HUES64 (cell line): ENCODE data around the gene TMEM202.
"Not testable (repeated sequence)": the region's sequence is repeated elsewhere in the genome, so short reads cannot be mapped to it uniquely, and the experiment has no call there.

ENCODE experiments used
- H3K27ac ChIP-seq: 2 replicates; pipeline ENCODE4 v1.7.0; 2013; ENCODE audit warnings: low read depth, low read length, inconsistent platforms
- H3K27me3 ChIP-seq: 2 replicates; pipeline ENCODE4 v1.6.1; 2013; ENCODE audit warnings: mild to moderate bottlenecking, low read length; ENCODE audit not compliant: insufficient read depth
- H3K36me3 ChIP-seq: 2 replicates; pipeline ENCODE4 v1.6.1; 2013; ENCODE audit warnings: mild to moderate bottlenecking, low read length; ENCODE audit not compliant: insufficient read depth
- H3K4me1 ChIP-seq: 2 replicates; pipeline ENCODE4 v1.6.1; 2013; ENCODE audit warnings: mild to moderate bottlenecking, low read length, moderate library complexity; ENCODE audit not compliant: insufficient read depth
- H3K4me3 ChIP-seq: 2 replicates; pipeline ENCODE4 v1.5.1; 2013; ENCODE audit warnings: mild to moderate bottlenecking, low read length, moderate library complexity
- H3K9ac ChIP-seq: 2 replicates; pipeline ENCODE4 v1.6.1; 2013; ENCODE audit warnings: mild to moderate bottlenecking, low read depth, low read length
- H3K9me3 ChIP-seq: 2 replicates; pipeline ENCODE4 v1.6.1; 2013; ENCODE audit warnings: low read depth, low read length; ENCODE audit not compliant: insufficient read depth
- WGBS: fragments of 150-250, 120-280 bp; methylation state at CpG from one replicate; pipeline ENCODE4 v1.1.7; 2013; ENCODE audit warnings: missing lambda C conversion rate; 5-methylcytosine and 5-hydroxymethylcytosine counted together

Gene TMEM202

DNA sequence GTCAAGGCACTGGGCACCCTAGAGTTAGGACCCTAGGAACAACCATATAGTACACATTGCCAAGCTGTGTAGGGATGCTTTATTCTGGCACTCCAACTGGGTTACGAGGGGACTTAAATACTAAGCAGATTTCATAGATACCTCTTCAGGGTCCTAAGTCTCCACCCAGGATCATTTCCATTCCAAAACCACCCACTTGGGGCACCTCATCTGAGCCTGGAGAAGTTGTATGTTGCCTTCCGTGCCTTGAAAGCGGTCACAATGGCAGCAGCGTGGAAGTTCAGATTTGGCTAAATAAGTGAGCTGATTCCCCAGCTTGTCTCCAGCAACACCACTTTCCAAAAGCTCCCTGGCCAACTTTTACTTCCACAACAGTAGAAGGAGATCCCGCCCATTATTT is 4.6 kb downstream of the TMEM202 start:
- H3K27me3 ChIP-seq = peaks cover 50% of the 10 kb centered on the region
- WGBS = 78% methylated on average over 5 of the region's 5 CpGs
- H3K9ac ChIP-seq = no peak overlapping the region
- H3K36me3 ChIP-seq = no peaks in the 10 kb centered on the region
- H3K4me1 ChIP-seq = no peaks in the 10 kb centered on the region
- no peaks in the 10 kb centered on the region for H3K9me3 ChIP-seq
- no peak overlapping the region for H3K4me3 ChIP-seq
- no peak overlapping the region for H3K27ac ChIP-seq

DNA sequence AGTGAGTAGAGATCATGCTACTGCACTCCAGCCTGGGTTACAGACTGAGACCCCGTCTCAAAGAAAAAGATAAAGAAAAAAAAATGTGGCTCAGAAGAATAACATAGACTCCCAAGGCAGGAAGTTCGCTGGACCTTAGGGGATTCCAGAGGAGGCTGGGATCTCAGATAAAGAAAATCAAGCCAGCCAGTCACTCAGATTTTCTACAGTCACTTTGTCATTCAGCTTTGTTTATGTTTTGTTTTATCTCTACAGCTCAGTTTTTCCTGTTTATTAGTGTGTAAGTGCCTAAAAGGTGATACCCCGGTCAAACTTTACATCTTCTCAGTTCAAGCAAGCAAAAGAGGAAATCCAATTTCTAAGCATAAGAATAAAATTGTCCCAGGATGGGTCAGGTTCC is 6.3 kb downstream of the TMEM202 start:
- Histone ChIP-seq H3K4me1 (no peaks in the 10 kb centered on the region), H3K9ac (no peak overlapping the region), H3K27me3 (peaks cover 66% of the 10 kb centered on the region), H3K9me3 (no peaks in the 10 kb centered on the region), H3K27ac (no peak overlapping the region), H3K4me3 (no peak overlapping the region), H3K36me3 (no peaks in the 10 kb centered on the region)
- 75% methylated on average over 3 of the region's 3 CpGs for WGBS

DNA sequence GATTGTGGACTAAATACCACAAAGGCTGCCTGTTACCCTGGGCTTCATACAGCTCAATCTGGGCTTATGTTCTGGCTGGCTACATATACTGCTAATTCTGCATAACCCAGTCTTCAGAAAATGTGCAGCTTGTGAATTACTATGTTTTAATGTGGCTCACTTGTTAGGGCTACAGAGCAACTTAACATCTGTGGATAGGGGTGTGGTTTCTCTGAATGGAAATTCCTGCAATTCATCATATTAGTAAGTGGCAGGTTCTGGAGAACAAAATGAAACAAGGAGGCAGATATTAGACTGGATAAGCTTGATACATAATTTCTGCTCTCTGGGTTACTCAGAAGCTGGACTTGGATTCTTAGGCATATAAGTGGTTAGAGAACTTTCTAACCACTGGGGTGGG is 6.7 kb downstream of the TMEM202 start:
- H3K4me3 ChIP-seq = no peak overlapping the region
- no peaks in the 10 kb centered on the region for H3K9me3 ChIP-seq
- no peak overlapping the region for H3K9ac ChIP-seq
- H3K27me3 ChIP-seq = peaks cover 68% of the 10 kb centered on the region
- no peak overlapping the region for H3K27ac ChIP-seq
- H3K4me1 ChIP-seq = no peaks in the 10 kb centered on the region
- H3K36me3 ChIP-seq = no peaks in the 10 kb centered on the region

DNA sequence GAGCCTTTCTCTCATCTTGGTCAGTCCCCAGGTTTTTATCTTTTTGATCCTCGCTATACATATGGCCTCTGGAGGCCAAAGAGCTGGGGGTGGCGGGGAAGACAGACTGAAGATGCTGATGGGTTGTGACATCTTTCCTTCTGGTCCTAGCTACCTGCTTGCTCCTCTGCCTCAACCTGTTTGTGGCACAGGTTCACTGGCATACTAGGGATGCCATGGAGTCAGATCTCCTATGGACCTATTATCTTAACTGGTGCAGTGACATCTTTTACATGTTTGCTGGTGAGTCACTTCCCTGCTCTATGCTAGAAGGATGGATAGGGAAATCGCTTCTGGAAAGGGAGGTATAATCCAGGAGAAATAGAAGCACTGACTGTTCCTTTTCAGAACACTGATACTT is 8.8 kb downstream of the TMEM202 start:
- Histone ChIP-seq H3K9me3 (no peaks in the 10 kb centered on the region), H3K36me3 (no peaks in the 10 kb centered on the region), H3K4me3 (no peak overlapping the region), H3K27me3 (peaks cover 64% of the 10 kb centered on the region), H3K9ac (no peak overlapping the region), H3K27ac (no peak overlapping the region), H3K4me1 (no peaks in the 10 kb centered on the region)
- 76% methylated on average over 3 of the region's 3 CpGs for WGBS

DNA sequence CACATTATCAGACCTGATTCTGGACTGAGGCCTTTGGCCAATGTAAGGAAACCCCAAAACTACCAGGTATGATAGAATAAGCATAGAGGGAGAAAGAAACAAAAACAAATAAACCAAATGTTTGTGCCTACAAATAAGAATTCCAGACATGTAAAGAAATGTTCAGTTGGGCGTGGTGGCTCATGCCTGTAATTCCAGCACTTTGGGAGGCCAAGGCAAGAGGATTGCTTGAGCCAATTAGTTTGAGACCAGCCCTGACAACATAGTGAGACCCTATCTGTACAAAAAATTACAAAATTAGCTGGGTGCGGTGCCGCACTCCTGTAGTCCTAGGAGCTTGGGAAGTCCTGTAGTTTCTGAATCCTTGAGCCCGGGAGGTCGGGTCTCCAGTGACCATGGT is 13.0 kb downstream of the TMEM202 start:
- Histone ChIP-seq H3K36me3 (no peaks in the 10 kb centered on the region), H3K27me3 (peaks cover 34% of the 10 kb centered on the region)

DNA sequence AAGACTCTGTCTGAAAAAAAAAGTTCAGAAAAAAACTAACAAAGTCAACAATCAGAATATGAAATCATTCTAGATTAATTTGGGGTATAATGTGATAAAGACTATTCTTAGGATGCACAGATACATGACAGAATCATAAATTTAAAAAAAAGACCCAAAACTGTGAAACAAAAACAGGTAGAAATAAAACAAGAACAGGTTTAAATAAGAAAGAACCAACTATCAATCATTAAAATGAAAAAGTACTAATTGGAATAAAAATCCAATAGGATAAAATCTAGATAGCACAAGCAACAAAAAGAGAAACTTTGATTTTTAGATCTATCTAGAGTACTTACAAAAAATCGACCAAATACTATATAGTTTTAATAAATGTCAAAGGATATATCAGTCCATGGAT is 13.4 kb downstream of the TMEM202 start:
- peaks cover 30% of the 10 kb centered on the region for H3K27me3 ChIP-seq
- no CpG with 5 or more reads among the region's 1 CpG for WGBS

More for the DNA sequence above, 13.0 kb downstream of the TMEM202 start:
- H3K4me3 ChIP-seq = no peak overlapping the region
- no peaks in the 10 kb centered on the region for H3K4me1 ChIP-seq
- H3K9me3 ChIP-seq = no peaks in the 10 kb centered on the region
- H3K27ac ChIP-seq = no peak overlapping the region
- 89% methylated on average over 5 of the region's 5 CpGs for WGBS
- no peak overlapping the region for H3K9ac ChIP-seq

DNA sequence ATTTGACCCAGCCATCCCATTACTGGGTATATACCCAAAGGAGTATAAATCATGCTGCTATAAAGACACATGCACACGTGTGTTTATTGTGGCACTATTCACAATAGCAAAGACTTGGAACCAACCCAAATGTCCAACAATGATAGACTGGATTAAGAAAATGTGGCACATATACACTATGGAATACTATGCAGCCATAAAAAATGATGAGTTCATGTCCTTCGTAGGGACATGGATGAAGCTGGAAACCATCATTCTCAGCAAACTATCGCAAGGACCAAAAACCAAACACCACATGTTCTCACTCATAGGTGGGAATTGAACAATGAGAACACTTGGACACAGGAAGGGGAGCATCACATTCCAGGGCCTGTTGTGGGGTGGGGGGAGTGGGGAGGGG is 15.2 kb downstream of the TMEM202 start:
- not testable (repeated sequence) for H3K4me3 ChIP-seq, H3K4me1 ChIP-seq
- 100% methylated on average over 1 of the region's 3 CpGs for WGBS

More for the DNA sequence above, 13.4 kb downstream of the TMEM202 start:
- Histone ChIP-seq H3K4me3 (no peak overlapping the region), H3K4me1 (no peaks in the 10 kb centered on the region), H3K9me3 (no peaks in the 10 kb centered on the region), H3K27ac (no peak overlapping the region), H3K36me3 (no peaks in the 10 kb centered on the region), H3K9ac (no peak overlapping the region)

DNA sequence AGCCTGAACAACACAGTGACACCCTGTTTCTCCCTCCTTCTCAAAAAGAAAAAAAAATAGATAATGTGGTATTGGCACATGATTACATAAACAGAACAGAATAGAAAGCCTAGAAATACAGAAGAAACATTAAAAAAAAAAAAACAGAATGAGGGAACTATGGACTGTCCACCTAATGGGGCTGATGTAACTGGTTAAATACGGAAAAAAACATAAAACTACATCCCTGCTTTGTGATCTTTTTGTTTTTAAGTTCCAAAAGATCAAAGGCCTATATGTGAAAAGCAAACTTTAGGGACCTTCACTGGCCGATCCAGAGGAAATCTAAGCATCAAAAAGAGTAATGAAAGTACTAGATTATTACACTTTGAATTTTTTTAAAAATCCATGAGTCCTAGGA is 17.2 kb downstream of the TMEM202 start:
- no peaks in the 10 kb centered on the region for H3K27me3 ChIP-seq
- H3K4me3 ChIP-seq = no peak overlapping the region
- no peaks in the 10 kb centered on the region for H3K4me1 ChIP-seq
- WGBS = 76% methylated on average over 2 of the region's 2 CpGs
- no peaks in the 10 kb centered on the region for H3K36me3 ChIP-seq
- no peak overlapping the region for H3K9ac ChIP-seq
- no peaks in the 10 kb centered on the region for H3K9me3 ChIP-seq
- H3K27ac ChIP-seq = no peak overlapping the region

More for the DNA sequence above, 15.2 kb downstream of the TMEM202 start:
- H3K27ac ChIP-seq, H3K36me3 ChIP-seq, H3K9ac ChIP-seq, H3K9me3 ChIP-seq: not testable (repeated sequence)
- H3K27me3 ChIP-seq = peaks cover 12% of the 10 kb centered on the region

DNA sequence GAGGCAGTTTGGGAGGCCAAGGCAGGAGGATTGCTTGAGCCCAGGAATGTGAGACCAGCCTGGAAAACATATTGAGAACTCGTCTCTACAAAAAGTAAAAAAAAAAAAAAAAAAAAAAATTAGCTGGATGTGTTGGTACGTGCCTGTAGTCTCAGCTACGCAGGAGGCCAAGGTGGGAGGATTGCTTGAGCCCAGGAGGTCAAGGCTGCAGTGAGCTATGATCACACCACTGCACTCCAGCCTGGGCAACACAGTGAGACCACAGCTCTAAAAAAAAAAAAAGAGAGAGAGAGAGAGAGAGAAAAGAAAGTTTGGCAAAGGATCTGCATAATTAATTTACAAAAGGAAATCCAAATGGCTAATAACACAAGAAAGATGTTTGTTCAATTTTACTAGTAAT is 21.7 kb downstream of the TMEM202 start:
- WGBS = 94% methylated on average over 3 of the region's 3 CpGs

DNA sequence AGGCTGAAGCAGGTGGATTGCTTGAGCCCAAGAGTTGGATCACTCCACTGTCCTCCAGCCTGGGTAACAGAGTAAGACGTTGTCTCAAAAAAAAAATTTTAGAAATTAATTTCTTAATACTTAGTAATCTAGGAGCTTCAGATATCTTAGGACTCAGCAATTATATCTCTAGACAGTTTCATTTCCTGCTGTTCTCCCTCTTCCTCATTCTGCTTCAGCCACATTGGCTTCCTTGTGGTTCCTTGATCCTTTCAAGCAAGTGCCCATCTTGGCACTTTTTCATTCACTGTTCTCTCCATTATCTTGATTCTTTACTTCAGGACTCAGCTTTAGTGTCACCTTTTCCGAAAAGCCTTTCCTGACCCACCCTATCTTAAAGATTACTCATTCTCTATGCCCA is 22.5 kb downstream of the TMEM202 start:
- WGBS = 86% methylated on average over 1 of the region's 2 CpGs
- H3K4me3 ChIP-seq = no peak overlapping the region
- no peak overlapping the region for H3K27ac ChIP-seq
- H3K9ac ChIP-seq = no peak overlapping the region
- no peaks in the 10 kb centered on the region for H3K36me3 ChIP-seq
- H3K4me1 ChIP-seq = no peaks in the 10 kb centered on the region
- peaks cover 6% of the 10 kb centered on the region; the same call in 1 of the 2 replicates for H3K9me3 ChIP-seq
- H3K27me3 ChIP-seq = peaks cover 6% of the 10 kb centered on the region; the same call in 1 of the 2 replicates

More for the DNA sequence above, 21.7 kb downstream of the TMEM202 start:
- H3K9me3 ChIP-seq, H3K4me1 ChIP-seq, H3K4me3 ChIP-seq, H3K9ac ChIP-seq, H3K27me3 ChIP-seq, H3K27ac ChIP-seq, H3K36me3 ChIP-seq: not testable (repeated sequence)

DNA sequence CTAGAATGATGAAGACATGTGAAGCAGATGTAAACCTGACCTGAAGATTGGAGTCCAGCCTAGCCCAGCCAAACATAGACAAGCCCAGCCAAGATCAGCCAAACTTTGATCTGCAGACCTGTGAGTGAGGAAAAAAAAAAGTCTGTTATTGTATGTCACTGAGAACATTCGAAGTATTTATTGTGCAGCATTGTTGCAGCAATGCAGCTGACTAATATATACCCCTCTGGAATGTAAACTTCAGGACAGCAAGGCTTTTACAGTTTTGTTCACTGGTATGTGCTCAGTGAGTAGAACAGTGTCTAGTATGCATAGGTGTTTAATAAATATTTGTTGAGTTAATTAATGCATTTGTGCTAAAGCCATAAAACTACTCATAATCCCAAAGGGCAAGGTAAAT is 23.4 kb downstream of the TMEM202 start:
- Histone ChIP-seq H3K9ac (no peak overlapping the region), H3K27me3 (peaks cover 6% of the 10 kb centered on the region; the same call in 1 of the 2 replicates), H3K4me3 (no peak overlapping the region), H3K27ac (no peak overlapping the region), H3K36me3 (no peaks in the 10 kb centered on the region), H3K9me3 (peaks cover 11% of the 10 kb centered on the region; the same call in 1 of the 2 replicates), H3K4me1 (no peaks in the 10 kb centered on the region)
- WGBS = 90% methylated on average over 1 of the region's 1 CpG

DNA sequence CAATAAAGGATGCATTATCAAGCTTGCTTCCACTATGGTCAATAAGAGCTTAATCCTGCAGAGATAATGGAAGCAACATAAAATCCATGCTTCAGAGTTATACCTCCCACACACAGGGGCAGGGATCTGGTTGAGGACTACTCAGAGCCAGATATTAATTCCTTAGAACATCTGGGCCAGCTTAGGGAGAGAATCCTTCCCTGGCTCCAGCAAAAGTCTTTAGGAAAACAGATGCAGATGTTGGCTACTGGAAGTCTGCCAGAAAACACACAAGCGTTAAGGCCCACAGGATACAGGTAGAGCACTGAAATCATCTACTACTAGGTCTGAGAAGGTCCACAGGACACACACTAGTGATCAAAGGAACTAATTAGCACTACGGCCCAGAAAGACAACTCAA is 25.2 kb downstream of the TMEM202 start:
- no peak overlapping the region for H3K4me3 ChIP-seq
- H3K27ac ChIP-seq = no peak overlapping the region
- H3K36me3 ChIP-seq = no peaks in the 10 kb centered on the region
- H3K9me3 ChIP-seq = peaks cover 16% of the 10 kb centered on the region
- H3K27me3 ChIP-seq = peaks cover 6% of the 10 kb centered on the region; the same call in 1 of the 2 replicates
- no peak overlapping the region for H3K9ac ChIP-seq
- no peaks in the 10 kb centered on the region for H3K4me1 ChIP-seq
- WGBS = 85% methylated on average over 2 of the region's 2 CpGs
